ENCODE measurements around the gene PSEN1. TPM values are rescaled to one million over a fixed set of nuclear protein-coding genes. Genes with fewer than 3 reads are reported as not detected.

Gene PSEN1
- total and polyA plus RNA-seq, 10 of the 15 experiments (the other 5 are each of a cell fraction or from before 2014, with no cell fraction given): 8.9 to 32.3 (median 21.8) TPM

DNA sequence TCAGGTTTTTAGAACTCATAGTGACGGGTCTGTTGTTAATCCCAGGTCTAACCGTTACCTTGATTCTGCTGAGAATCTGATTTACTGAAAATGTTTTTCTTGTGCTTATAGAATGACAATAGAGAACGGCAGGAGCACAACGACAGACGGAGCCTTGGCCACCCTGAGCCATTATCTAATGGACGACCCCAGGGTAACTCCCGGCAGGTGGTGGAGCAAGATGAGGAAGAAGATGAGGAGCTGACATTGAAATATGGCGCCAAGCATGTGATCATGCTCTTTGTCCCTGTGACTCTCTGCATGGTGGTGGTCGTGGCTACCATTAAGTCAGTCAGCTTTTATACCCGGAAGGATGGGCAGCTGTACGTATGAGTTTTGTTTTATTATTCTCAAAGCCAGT is 34.4 kb downstream of the PSEN1 start:
- H4K20me1 ChIP-seq (ENCODE audit: control insufficient read depth, insufficient read depth): no peaks in the 10 kb centered on the region
- H3K9me3 ChIP-seq (replicated peaks; ENCODE audit: control insufficient read depth, insufficient read depth, low read length): no peaks in the 10 kb centered on the region
- ChIA-PET SMC1A (ENCODE audit: uncharacterized antibody, unreplicated experiment) (no interaction called here), POLR2A (no interaction called here), CTCF (no interaction called here), RAD21 (ENCODE audit: unreplicated experiment) (no interaction called here)
- no peak overlapping the region for H3K27ac ChIP-seq (ENCODE audit: control insufficient read depth, insufficient read depth)
- H3K4me1 ChIP-seq (ENCODE audit: control insufficient read depth, insufficient read depth, low read length): no peaks in the 10 kb centered on the region
- H3K79me2 ChIP-seq (ENCODE audit: control insufficient read depth, insufficient read depth, low read length): no peaks in the 10 kb centered on the region
- no peaks in the 10 kb centered on the region for H3K27me3 ChIP-seq (replicated peaks in 1 of 2; ENCODE audit: control insufficient read depth in 2 of 2, insufficient read depth in 2 of 2, low read length in 1 of 2)
- ATAC-seq: no peak
- no peak for TF ChIP-seq CHD2 (IDR thresholded peaks at IDR 0.05; ENCODE audit: borderline replicate concordance, low read depth, low read length)
- no peak for TF ChIP-seq POLR2AphosphoS5 (IDR thresholded peaks at IDR 0.05; ENCODE audit: low read length)
- TF ChIP-seq NFYB (IDR thresholded peaks at IDR 0.05; ENCODE audit: insufficient read depth, low read depth, low read length): no peak
- TF ChIP-seq, protein P1, sequence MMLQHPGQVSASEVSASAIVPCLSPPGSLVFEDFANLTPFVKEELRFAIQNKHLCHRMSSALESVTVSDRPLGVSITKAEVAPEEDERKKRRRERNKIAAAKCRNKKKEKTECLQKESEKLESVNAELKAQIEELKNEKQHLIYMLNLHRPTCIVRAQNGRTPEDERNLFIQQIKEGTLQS (IDR thresholded peaks at IDR 0.05; ENCODE audit: borderline replicate concordance, extremely low read depth, low read depth, low read length): no peak
- TF ChIP-seq ATF7 (IDR thresholded peaks at IDR 0.05; ENCODE audit: low read depth): no peak
- no peak for TF ChIP-seq STAT3 (IDR thresholded peaks at IDR 0.05; ENCODE audit: low read depth, low read length)
- TF ChIP-seq, protein P2, sequence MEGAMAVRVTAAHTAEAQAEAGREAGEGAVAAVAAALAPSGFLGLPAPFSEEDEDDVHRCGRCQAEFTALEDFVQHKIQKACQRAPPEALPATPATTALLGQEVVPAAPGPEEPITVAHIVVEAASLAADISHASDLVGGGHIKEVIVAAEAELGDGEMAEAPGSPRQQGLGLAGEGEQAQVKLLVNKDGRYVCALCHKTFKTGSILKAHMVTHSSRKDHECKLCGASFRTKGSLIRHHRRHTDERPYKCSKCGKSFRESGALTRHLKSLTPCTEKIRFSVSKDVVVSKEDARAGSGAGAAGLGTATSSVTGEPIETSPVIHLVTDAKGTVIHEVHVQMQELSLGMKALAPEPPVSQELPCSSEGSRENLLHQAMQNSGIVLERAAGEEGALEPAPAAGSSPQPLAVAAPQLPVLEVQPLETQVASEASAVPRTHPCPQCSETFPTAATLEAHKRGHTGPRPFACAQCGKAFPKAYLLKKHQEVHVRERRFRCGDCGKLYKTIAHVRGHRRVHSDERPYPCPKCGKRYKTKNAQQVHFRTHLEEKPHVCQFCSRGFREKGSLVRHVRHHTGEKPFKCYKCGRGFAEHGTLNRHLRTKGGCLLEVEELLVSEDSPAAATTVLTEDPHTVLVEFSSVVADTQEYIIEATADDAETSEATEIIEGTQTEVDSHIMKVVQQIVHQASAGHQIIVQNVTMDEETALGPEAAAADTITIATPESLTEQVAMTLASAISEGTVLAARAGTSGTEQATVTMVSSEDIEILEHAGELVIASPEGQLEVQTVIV (IDR thresholded peaks at IDR 0.05; ENCODE audit: borderline replicate concordance, partially characterized antibody): no peak
- TF ChIP-seq, protein P3, sequence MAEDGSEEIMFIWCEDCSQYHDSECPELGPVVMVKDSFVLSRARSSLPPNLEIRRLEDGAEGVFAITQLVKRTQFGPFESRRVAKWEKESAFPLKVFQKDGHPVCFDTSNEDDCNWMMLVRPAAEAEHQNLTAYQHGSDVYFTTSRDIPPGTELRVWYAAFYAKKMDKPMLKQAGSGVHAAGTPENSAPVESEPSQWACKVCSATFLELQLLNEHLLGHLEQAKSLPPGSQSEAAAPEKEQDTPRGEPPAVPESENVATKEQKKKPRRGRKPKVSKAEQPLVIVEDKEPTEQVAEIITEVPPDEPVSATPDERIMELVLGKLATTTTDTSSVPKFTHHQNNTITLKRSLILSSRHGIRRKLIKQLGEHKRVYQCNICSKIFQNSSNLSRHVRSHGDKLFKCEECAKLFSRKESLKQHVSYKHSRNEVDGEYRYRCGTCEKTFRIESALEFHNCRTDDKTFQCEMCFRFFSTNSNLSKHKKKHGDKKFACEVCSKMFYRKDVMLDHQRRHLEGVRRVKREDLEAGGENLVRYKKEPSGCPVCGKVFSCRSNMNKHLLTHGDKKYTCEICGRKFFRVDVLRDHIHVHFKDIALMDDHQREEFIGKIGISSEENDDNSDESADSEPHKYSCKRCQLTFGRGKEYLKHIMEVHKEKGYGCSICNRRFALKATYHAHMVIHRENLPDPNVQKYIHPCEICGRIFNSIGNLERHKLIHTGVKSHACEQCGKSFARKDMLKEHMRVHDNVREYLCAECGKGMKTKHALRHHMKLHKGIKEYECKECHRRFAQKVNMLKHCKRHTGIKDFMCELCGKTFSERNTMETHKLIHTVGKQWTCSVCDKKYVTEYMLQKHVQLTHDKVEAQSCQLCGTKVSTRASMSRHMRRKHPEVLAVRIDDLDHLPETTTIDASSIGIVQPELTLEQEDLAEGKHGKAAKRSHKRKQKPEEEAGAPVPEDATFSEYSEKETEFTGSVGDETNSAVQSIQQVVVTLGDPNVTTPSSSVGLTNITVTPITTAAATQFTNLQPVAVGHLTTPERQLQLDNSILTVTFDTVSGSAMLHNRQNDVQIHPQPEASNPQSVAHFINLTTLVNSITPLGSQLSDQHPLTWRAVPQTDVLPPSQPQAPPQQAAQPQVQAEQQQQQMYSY (CRISPR knock-in tag; IDR thresholded peaks at IDR 0.05): no peak
- TF ChIP-seq SREBF1 (IDR thresholded peaks at IDR 0.05; ENCODE audit: low read length): no peak
- TF ChIP-seq PAX5 (IDR thresholded peaks at IDR 0.05; ENCODE audit: borderline replicate concordance, low read depth, low read length): no peak
- TF ChIP-seq CHD1 (IDR thresholded peaks at IDR 0.05; ENCODE audit: low read depth, low read length): no peak
- TF ChIP-seq RBBP5 (conservative IDR thresholded peaks at IDR 0.05): no peak
- no peak for TF ChIP-seq NR2C1 (IDR thresholded peaks at IDR 0.05)
- no peak for TF ChIP-seq NBN (IDR thresholded peaks at IDR 0.05)
- TF ChIP-seq TBL1XR1 (IDR thresholded peaks at IDR 0.05; ENCODE audit: low read depth, low read length): no peak
- peaks cover 11 to 24% of the 10 kb centered on the region in 2 experiments for H3K36me3 ChIP-seq (ENCODE audit: control insufficient read depth in 2 of 2, insufficient read depth in 2 of 2, low read length in 1 of 2)
- no peak overlapping the region for H3K9ac ChIP-seq (ENCODE audit: control insufficient read depth, insufficient read depth, low read length)
- WGBS (ENCODE audit: insufficient coverage, insufficient replicate concordance, low lambda C conversion rate, missing lambda C conversion rate): over 99% methylated on average over 11 of the region's 11 CpGs
- no peak overlapping the region for H2AFZ ChIP-seq (ENCODE audit: control insufficient read depth, low read depth, low read length)
- DNase-seq (ENCODE audit: low read depth, low spot score): no peak
- no TSS peak for BruUV-seq (replicated peaks)
- no peak overlapping the region for H3K4me3 ChIP-seq
- FAIRE-seq: no peak
- intact Hi-C loops (cut with micrococcal nuclease; ENCODE audit: unreplicated experiment): no loop called here
- no peak overlapping the region for H3K4me2 ChIP-seq (ENCODE audit: control insufficient read depth, insufficient read depth)
- in situ Hi-C loops (cut with MboI): no loop called here

All from GM12878 (cell line).